Jurkat, Clone E6-1 (cell line): ENCODE data around the gene IGFBP4.

Experiments
- DNase-seq: peaks from one replicate; pipeline ENCODE4 v3.0.0-alpha.2; 2011; ENCODE audit warnings: low read depth, low spot score
- H3K4me3 ChIP-seq: 2 replicates; pipeline ENCODE4 v1.5.1; 2011; ENCODE audit warnings: mild to moderate bottlenecking, low read length, control low read depth, moderate library complexity

The IGFBP4 gene

DNA sequence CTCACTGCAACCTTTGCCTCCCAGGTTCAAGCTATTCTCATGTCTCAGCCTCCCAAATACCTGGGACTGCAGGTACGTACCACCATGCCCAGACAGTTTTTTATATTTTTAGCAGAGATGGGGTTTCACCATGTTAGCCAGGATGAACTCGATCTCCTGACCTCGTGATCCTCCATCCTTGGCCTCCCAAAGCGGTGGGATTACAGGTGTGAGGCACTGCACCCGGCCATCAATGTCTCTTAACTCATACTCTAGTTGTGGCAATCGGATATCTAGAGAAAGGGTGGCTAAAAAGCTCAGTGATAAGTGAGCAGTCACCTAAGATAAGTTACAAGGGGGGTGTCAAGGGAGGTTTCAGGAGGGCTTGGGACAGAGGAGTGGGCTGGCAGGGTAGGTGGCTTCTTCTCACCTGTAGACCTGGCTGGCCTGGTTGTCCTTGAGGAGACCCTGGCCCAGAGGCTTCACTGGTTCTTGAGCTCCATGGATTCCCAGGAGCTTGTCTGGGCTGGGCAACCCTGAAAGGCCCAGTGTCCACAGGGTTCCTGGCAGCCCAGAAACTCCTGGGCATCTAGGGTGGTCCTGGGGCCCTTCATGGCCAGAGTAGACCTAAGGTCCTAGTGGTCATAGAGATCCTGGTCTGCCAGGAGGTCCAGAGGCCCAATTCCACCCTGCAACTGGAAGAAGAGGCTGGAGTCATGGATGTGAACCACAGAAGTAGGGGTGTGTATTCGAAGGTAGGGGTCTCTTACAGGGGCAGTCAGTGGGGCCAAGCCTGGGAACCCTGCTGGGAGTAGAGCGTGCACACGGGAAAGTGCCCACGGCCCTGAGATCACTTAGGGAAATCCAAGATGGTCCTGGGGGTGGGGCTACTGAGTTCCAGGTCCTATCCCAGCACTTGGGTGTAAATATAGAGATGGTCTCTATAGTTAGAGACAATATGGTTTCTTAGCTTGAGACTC, 12.7 kb upstream of the IGFBP4 start:
- no peak for DNase-seq
- H3K4me3 ChIP-seq: no peak overlapping the region

DNA sequence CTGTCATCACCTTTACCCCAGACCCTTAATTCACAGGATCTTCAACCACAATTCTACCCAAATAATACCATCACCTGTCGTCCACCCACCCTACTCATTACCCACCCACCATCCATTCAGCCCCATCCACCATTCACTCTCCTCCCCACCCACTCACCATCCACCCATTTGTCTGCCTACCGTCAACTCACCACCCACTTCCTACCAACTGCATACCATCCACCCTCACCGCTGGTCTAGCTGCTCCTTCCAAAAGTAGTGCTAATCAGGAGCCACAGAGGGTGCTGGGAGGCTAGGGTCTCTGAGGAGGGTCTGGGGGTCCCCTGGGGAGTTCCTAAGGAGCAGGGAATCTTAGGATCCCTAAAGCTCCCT, 12.0 kb upstream of the IGFBP4 start:
- H3K4me3 ChIP-seq: no peak overlapping the region
- no peak for DNase-seq

DNA sequence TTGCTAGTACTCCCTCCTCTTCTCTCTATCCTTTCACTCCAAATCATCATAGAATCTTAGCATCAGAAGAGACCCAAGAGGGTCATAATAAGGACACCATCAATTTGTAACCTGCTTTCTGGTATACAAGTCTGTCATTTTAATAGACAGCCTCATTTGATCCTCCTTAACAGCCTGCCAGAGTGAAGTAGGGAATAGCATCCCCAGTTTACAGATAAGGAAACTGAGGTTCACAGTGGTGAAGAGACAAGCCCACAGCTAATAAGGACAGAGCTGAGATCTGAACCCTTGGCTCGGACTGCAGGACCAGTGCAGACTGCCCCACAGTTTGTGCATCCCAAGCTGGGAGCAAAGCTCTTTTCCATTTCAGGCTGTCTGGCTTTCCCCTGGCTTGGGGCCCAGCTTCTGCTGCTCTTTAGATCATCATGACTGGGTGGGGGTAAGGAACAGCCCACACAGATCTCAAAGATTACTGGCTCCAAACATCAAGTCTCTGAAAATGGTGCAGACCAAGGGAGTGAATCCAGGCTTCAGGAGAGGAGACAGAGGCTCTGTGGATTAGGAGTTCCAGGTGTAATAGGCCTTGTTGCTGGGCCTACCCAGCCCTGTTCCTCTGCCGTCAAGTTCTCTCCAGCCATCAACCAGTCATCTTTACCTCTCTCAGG, 10.3 kb upstream of the IGFBP4 start:
- no peak overlapping the region for H3K4me3 ChIP-seq
- no peak for DNase-seq

DNA sequence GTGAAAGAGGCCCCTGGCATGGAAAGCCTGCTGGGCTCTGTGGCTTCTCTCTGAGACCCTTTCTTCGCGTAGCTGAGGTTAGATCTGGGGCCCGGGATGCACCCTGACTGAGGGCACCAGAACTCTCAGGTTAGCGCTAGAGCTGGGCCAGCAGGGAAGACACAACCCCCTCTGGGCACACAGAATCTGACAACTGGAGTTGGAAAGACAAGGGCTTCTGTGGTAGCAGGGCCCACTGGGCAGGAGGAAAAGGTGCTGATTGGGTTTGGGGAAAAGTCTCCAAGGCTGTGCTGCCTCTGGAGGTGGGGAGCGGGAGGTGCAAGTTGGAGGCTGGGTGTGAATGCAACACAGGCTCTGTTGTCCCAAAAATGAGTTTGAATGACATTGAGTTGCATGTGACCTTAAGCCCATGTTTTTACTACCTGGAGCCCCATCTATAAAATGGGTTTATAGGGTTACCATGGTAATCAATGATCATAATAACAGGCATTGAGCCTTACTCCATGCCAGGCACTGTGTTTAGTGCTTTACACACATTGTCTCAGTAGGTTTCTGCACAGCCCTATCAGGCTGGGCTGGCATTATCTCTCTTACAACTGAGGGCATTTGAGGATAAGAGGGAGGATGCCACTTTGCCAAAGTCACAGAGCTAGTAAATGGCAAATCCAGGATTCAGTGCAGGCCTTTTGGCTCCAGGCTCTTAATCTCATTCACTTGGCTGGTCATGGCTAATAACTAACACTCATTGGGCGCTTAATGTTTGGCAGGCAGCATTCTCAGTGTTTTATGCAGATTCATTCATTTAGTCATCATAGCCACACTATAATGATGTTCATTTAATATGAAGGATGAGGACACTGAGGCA, 9.5 kb upstream of the IGFBP4 start:
- no peak for DNase-seq
- no peak overlapping the region for H3K4me3 ChIP-seq

DNA sequence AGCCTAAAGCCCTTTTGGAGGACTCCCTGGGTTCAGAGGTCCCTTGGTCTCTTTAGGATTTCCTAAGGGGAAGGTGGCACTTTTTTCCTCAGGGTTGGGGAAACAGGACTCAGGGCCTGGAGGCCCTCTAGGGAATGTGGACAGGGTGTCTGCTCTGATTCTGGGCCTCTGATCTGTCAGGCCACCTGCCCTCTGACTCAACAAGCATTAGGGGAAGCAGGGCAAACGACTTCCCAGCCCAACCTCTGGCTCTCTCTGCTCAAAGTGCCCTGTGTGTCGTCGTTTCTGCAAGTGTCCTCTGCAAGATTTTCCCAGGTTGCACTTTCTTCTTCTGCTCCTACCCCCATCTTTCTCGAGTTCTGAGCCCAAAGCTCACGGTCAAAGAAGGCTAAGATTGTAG, 6.6 kb upstream of the IGFBP4 start:
- no peak overlapping the region for H3K4me3 ChIP-seq
- DNase-seq: no peak

DNA sequence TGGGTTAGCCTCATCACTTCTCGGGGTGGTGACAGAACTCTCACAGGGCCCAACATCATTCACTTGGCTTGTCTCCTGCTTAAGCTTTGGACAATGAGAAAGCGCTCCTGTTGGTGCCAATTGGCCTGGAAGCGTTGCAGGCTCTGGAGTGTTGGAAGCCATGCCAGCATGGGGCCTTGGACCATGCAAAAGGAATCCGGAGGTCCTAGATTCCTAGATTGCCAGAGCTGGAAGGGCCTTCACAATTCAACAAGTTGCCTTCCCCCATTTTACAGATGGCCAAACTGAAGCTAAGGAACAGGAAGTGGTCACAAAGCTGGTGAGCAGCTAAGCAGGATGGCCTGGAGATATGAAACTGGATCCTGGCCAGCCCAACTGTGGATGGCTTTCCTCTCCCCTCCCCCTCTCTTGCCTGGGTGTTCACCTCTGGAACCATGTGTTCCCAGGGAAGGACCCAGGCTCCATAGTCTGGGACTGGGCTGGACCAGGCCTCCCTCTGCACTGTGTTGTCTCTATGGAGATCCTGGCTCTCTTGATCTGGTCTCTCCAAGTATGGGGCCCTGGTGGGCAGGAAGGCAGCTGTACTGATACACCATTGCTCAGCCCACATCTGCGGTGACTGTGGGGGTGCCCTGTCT, 6.0 kb upstream of the IGFBP4 start:
- no peak for DNase-seq
- H3K4me3 ChIP-seq: no peak overlapping the region

DNA sequence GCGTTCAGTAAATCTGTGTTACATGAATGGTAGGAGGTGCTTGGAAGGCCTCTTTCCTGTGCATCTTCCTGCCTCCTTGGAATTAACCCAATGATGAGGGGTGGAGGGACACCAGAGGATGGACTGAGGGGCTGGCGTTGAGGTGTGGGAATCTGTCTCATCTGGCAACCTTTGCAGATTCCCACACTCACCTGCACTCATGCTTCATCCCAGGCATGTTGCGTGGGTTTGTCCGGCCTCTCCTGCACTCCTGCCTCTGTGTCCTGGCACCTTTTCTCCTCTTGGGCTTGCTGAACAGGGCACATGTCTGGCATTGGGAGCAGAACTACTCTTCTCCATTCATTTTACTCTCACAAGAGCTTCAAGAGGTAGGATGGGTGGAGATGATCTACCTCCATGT, 3.1 kb upstream of the IGFBP4 start:
- no peak for DNase-seq
- H3K4me3 ChIP-seq: no peak overlapping the region

DNA sequence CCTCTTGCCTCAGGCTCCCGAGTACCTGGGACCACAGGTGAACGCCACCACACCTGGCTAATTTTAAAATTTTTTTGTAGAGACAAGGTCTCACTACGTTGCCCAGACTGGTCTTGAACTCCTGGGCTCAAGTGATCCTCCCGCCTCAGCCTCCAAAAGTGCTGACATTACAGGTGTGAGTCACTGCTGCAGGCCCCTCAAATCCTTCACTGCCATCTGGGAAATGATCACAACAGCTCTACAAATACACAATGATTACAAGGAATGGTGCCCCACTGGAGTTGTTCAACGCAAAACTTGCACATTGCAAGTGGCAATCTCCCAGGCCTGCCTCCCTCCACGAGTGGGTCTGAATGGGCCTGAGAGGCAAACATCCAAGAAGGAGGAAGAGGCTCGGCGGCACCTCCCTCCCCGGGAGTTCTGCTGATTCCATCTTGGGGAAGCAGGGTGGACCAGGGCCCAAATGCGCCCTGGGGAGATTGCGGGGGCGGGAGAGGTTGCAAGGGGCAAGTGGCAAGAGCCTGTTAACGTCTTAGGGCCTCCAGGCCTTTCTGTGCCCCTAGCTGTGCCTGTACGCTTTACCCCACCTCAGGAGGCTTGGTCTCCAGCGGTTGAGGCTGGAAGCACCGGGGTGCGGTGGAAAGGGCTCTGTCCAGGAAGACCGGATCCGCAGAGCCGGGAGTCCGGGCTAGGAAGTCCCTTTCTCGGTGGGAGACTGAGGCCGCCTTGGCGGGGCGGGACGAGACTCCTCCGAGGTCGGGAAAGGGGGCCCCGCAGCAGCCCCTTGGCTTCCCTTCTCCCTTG, 656 bp upstream of the IGFBP4 start:
- H3K4me3 ChIP-seq: no peak overlapping the region
- DNase-seq: no peak

DNA sequence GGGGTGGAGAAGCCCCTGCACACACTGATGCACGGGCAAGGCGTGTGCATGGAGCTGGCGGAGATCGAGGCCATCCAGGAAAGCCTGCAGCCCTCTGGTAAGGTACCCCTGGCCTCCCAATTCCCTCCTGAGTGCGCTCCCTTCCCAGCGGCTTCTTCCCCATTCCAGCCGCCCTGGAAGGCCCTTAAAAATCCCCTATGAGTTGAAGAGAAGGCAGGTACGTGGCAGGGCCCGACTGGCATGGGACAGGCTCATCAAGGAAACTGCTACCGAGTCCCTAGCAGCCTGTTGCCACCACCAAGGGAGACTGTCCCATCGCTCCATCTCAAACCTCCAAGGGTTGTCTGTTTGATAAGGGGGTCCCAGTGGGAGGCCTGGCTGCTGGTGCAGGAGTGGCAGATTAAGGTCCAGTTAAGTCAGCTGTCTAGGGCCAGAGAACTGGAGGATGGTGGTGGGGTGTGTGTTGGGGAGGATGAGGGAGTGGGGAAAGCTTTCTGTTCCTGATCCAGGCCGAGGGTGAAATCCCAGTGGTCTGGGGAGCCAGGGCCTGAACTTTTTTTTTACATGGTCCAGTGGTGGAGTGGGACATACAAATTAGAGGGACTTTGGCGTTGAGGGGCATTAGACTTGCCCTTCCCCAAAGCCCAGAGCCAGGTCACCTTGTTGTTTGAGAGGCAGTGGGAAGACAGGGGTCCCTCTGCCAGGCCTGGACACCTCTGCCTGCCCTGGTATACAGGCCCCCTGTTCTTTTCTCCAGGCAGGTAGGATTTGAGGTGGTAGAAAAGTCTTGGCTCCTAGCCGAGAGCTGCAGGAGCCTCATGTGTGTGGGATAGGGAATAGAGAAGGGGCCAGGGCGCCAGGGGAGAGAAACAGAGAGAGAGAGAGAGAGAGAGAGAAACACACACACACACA, 994 bp downstream of the IGFBP4 start:
- peak overlapping the region; percentile 7; the same call in 1 of the 2 replicates for H3K4me3 ChIP-seq
- DNase-seq: no peak

DNA sequence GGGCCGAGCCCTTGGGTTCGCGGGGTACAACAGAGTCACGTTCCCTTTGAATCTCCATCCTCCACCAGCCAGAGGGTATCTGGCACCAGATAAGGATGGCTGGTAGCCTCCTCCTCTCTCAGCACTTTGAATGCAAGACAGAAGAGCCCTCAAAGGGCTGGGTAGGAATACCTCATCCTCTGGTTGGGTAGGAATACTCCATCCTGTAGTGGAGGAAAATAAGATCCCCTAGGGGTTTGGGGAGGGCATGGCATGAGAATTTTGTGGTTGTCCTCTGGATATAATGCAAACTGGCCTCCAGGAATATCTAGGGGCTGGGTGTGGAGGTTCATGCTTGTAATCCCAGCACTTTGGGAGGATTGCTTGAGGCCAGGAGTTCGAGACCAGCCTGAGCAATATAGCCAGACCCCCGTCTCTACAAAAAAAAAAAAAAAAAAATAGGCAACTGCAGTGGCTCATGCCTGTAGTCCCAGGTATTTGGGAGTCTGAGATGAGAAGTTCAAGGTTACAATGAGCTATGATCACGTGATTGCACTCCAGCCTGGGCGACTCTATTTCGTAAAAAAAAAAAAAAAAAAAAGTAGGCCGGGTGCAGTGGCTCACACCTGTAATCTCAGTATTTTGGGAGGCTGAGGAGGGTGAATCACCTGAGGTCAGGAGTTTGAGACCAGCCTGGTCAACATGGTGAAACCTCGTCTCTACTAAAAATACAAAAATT, 2.7 kb downstream of the IGFBP4 start:
- no peak for DNase-seq

DNA sequence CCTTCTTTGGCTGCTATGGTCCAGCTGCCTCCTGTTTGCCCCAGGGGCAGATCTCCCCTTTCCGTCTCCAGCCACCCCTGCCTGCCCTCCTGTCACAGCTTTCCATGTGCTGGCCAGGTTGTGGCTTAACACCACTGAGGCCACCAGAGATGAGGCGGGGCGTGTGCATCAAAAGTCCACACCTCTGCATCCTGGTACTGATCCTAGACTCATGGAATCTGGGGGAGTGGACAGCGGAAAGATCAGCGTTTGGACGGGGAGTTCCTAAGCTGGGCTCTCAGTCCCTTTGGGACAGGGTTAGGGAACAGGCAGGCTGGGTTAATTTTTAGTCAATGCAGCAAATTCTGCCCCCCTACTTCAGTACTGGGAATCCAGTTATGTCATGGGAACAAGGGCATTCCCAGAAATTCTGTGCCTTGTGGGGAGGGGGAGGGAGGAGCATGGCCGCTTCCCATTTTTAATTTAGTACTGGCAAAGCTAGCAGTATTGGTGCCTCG, 3.9 kb downstream of the IGFBP4 start:
- no peak overlapping the region for H3K4me3 ChIP-seq

More for the DNA sequence above, 2.7 kb downstream of the IGFBP4 start:
- no peak overlapping the region for H3K4me3 ChIP-seq

DNA sequence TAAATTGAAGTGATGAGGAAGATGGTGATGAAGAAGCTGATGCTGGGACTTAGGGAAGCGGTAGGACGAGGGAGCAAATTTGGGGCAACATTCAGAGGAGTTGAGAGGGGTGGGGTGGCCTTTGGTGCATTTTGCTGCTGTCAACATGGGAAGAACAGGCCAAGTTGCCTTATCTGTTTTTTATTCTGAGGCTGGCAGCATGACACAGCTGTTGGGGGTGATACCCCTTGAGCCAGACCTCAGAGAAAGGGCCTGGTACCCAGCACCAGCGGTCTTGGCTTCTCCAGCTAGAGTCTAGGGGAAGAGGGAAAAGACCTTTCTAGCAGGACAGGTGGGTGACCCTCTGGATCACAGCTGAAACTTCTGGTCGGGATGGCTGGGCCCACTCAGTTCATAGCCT, 4.6 kb downstream of the IGFBP4 start:
- H3K4me3 ChIP-seq: no peak overlapping the region
- DNase-seq: no peak

More for the DNA sequence above, 3.9 kb downstream of the IGFBP4 start:
- no peak for DNase-seq

DNA sequence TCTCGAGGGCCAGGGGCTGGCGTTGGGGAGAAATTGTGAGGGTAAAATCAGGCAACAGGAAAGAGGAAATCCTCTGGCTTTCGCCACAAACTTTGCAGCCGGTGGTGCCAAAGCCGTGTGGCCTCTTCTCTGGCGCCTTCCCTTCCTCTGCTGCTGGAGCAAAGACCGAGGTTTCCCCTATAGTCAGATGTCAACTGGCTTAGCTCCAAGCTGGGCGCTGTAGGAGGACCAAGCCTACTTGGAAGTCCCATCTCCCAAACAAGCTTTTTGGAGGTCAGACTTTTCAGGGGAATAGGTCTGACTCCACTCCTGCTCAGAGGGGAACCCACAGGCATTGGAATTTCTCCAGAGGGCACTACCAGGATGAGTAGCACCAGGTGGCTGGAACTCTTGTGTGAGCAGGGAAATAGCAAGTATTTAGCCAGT, 5.0 kb downstream of the IGFBP4 start:
- no peak overlapping the region for H3K4me3 ChIP-seq
- no peak for DNase-seq

DNA sequence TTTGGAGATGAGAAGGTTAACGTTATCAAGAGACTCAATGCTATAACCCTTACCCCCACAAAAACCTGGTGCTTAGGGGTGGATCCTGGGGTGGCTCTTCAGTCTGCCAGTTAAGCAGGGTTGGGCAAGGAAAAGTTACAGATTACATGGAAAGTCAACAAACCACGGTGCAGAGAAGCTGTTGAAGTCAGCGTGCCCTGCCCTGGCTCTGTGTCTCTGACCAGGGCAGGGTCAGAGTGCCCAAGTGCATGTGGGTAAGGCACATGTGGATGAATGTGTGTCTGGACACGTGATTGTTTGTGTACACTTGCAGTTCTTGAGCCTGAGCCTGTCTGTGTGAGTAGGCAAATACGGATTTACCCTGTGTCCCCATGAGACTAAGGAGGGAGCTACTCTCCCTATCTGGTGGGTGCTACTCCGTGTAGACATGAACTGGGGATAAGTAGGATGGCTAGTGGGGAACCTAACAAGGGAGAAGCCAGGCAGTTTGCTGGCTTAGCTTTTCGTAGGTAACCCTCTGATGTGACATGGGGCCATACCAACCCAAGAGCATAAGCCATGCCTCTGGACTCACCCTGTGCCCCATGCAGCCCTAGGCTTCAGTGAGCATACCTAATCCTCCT, 5.5 kb downstream of the IGFBP4 start:
- no peak for DNase-seq
- no peak overlapping the region for H3K4me3 ChIP-seq

DNA sequence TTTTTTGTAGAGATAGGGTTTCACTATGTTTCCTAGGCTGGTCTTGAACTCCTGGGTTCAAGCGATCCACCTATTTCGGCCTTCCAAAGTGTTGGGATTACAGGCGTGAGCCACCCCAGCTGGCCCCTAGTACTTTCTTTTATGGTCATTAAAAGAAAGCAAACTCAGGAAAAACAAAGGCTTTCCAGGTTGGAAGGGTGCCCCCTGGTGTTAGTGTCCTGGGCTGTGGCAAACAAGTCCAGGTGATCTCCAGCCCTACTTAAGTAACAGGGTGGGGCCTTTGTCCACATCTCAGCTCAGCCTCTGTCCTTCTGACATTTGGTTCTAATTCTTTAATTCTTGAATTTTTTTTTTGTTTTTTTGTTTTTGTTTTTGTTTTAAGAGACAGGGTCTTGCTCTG, 6.9 kb downstream of the IGFBP4 start:
- H3K4me3 ChIP-seq: no peak overlapping the region
- no peak for DNase-seq

DNA sequence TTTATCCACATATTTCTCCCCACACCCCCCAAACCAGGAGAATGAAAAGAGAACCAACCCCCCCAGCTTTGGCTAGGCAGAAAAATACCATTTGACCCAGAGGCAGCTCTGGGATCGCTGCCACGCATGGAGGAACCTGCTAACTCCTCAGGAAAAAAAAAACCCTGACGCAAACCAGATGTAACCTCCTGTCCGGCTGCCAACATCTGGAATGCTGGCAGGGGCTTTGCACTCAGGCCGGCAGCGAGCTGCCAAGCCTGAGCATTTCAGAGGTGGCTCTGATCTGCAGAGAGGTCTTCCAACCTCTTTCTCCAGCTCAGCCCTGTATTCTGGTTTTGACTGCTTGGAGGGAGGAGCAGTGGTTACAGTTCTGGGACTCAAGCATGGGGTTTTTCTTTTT, 8.2 kb downstream of the IGFBP4 start:
- no peak overlapping the region for H3K4me3 ChIP-seq
- no peak for DNase-seq
